Embryonic facial prominence (tissue), 1 donor: Measurements from ENCODE around the gene COMMD10.
A peak's percentile ranks its signal among the peaks of the same experiment; 100 is the strongest.
"Not testable (repeated sequence)": the region's sequence is repeated elsewhere in the genome, so short reads cannot be mapped to it uniquely, and the experiment has no call there.

Experiments
- DNase-seq: peaks from one replicate; pipeline ENCODE4 v3.0.0-alpha.2; 2016; ENCODE audit errors: extremely low spot score

The COMMD10 gene

GRCh38 chr5:116084871-116085715, at the start of gene COMMD10:
Gene COMMD10, plus strand, starts transcription at chr5:116085025.
- DNase-seq = peak; percentile 80

GRCh38 chr5:116035123-116035522, 49.7 kb upstream of the COMMD10 start:
- no peak for DNase-seq

GRCh38 chr5:116037236-116037822, 47.5 kb upstream of the COMMD10 start:
- no peak for DNase-seq

GRCh38 chr5:116038817-116039216, 46.0 kb upstream of the COMMD10 start:
- DNase-seq = no peak

GRCh38 chr5:116042375-116042774, 42.5 kb upstream of the COMMD10 start:
- no peak for DNase-seq

- no peak for DNase-seq
These were observed 40.8 kb upstream of the COMMD10 start for GRCh38 chr5:116044073-116044472.

- no peak for DNase-seq
These were observed 39.0 kb upstream of the COMMD10 start for GRCh38 chr5:116045821-116046220.

GRCh38 chr5:116046261-116046660, 38.6 kb upstream of the COMMD10 start:
- DNase-seq = no peak

GRCh38 chr5:116046823-116047222, 38.0 kb upstream of the COMMD10 start:
- DNase-seq = no peak

- DNase-seq = no peak
These were observed 26.4 kb upstream of the COMMD10 start for GRCh38 chr5:116058346-116058936.

- no peak for DNase-seq
These were observed 22.5 kb upstream of the COMMD10 start for GRCh38 chr5:116062352-116062751.

- DNase-seq = no peak
These were observed 20.9 kb upstream of the COMMD10 start for GRCh38 chr5:116063950-116064349.

GRCh38 chr5:116068028-116068632, 16.7 kb upstream of the COMMD10 start:
- peak; percentile 40 for DNase-seq

- no peak for DNase-seq
These were observed 13.6 kb upstream of the COMMD10 start for GRCh38 chr5:116071211-116071610.

GRCh38 chr5:116075191-116075831, 9.5 kb upstream of the COMMD10 start:
- DNase-seq = no peak

- no peak for DNase-seq
These were observed 8.3 kb upstream of the COMMD10 start for GRCh38 chr5:116076496-116076895.

- DNase-seq = no peak
These were observed 6.6 kb upstream of the COMMD10 start for GRCh38 chr5:116078199-116078598.

- DNase-seq = no peak
These were observed 536 bp upstream of the COMMD10 start for GRCh38 chr5:116084287-116084691.

GRCh38 chr5:116086309-116086708, 1.5 kb downstream of the COMMD10 start:
- DNase-seq = not testable (repeated sequence)

- no peak for DNase-seq
These were observed 3.2 kb downstream of the COMMD10 start for GRCh38 chr5:116088062-116088461.

- no peak for DNase-seq
These were observed 5.5 kb downstream of the COMMD10 start for GRCh38 chr5:116090302-116090701.

GRCh38 chr5:116091416-116091815, 6.6 kb downstream of the COMMD10 start:
- no peak for DNase-seq
